ENCODE measurements around the gene NCOA5. TPM values are rescaled to one million over a fixed set of nuclear protein-coding genes. Genes with fewer than 3 reads are reported as not detected.
A peak's percentile ranks its signal among the peaks of the same experiment; 100 is the strongest.

Gene NCOA5
- total and polyA plus RNA-seq, 9 of the 15 experiments (the other 6 are each of a cell fraction or from before 2014, with no cell fraction given), result 3.9 to 22.8 (median 13.8) TPM

DNA sequence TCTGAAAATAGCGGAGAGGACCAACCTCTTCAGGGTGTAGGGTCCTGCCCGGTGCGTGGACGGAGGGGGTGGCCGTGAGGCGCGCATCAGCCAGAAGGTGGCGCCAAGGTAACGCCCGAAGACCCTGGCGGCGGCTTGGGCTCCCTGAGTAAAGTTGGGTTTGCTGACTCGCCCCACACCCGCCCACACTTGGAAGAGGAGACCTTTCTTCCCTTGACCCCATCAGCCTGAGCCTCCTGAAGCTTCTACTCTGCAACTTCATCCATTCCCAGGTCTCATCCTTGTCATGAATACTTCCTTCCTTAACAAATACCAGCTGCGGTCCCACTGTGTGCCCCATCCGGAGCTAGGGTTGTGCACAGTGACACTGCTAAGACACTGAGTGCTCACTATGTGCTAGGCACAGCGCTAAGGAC, 43.0 kb upstream of the NCOA5 start:
- Histone ChIP-seq H3K9me3 (replicated peaks; ENCODE audit: control insufficient read depth, insufficient read depth, low read depth, low read length) (no peaks in the 10 kb centered on the region), H3K27ac (ENCODE audit: extremely low read depth, low read depth, low read length) (no peak overlapping the region), H3K4me1 (replicated peaks in 1 of 2; ENCODE audit: control insufficient read depth in 2 of 2, insufficient read depth in 2 of 2, low read length in 2 of 2) (0 out of 5 replicates have a peak, but pooled peaks cover 0 to 7% of the 10 kb centered on the region in 2 experiments), H3K9ac (ENCODE audit: insufficient read depth in 1 of 2, low read depth in 2 of 2, low read length in 2 of 2) (no peak overlapping the region), H3K79me2 (ENCODE audit: control insufficient read depth, insufficient read depth, low read length) (no peaks in the 10 kb centered on the region), H3K27me3 (ENCODE audit: control insufficient read depth in 2 of 2, insufficient read depth in 2 of 2, low read length in 2 of 2) (peaks cover 3 to 43% of the 10 kb centered on the region in 2 experiments; a peak in 4 of 5 replicates), H3K36me3 (ENCODE audit: control insufficient read depth, insufficient read depth, low read length) (no peaks in the 10 kb centered on the region), H3K4me3 (no peak overlapping the region), H3K9me1 (ENCODE audit: control insufficient read depth, insufficient read depth, low read length) (no peaks in the 10 kb centered on the region), H2AFZ (ENCODE audit: low read depth, low read length) (no peak overlapping the region), H4K20me1 (replicated peaks; ENCODE audit: control insufficient read depth, insufficient read depth, low read length) (peaks cover 11% of the 10 kb centered on the region), H3K4me2 (ENCODE audit: insufficient read depth, low read length) (no peak overlapping the region)
- ATAC-seq, result peak; percentile 99
- POLR2A ChIA-PET, result interaction anchor here (1.2 kb wide), 1 partner anchor 280 kb away, joined by 3 read pairs; no protein-coding TSS in a partner anchor
- peak; percentile 76 to 87 (median 84) for DNase-seq (ENCODE audit: extremely low read depth in 1 of 4, low spot score in 3 of 4)
- FAIRE-seq, result peak; percentile 88
- WGBS (ENCODE audit: insufficient coverage, low coverage, missing lambda C conversion rate), result under 1% methylated on average over 17 of the region's 17 CpGs
- BruUV-seq (replicated peaks), result no TSS peak
- intact Hi-C loops (cut with micrococcal nuclease), result loop anchor here (1.0 to 5.0 kb wide), 5 partner anchors 42 to 279 kb away; partner anchors contain the start of gene CDH22
- in situ Hi-C loops (cut with MboI), result loop anchor here (25.0 kb wide), 1 partner anchor 180 kb away; the partner anchor contains the start of gene CDH22
- CTCF ChIA-PET (ENCODE audit: low intra/inter-chr PET ratio), result interaction anchor here (0.5 to 2.5 kb wide), 3 partner anchors 93 to 305 kb away, joined by 3 to 7 read pairs (median 5); no protein-coding TSS in a partner anchor
- TF ChIP-seq KDM2B (CRISPR knock-in tag; IDR thresholded peaks at IDR 0.05), result no peak
- TF ChIP-seq NCOA1 (IDR thresholded peaks at IDR 0.05; ENCODE audit: low read depth), result no peak
- no peak for TF ChIP-seq ZSCAN29 (IDR thresholded peaks at IDR 0.05)
- TF ChIP-seq, protein P1, sequence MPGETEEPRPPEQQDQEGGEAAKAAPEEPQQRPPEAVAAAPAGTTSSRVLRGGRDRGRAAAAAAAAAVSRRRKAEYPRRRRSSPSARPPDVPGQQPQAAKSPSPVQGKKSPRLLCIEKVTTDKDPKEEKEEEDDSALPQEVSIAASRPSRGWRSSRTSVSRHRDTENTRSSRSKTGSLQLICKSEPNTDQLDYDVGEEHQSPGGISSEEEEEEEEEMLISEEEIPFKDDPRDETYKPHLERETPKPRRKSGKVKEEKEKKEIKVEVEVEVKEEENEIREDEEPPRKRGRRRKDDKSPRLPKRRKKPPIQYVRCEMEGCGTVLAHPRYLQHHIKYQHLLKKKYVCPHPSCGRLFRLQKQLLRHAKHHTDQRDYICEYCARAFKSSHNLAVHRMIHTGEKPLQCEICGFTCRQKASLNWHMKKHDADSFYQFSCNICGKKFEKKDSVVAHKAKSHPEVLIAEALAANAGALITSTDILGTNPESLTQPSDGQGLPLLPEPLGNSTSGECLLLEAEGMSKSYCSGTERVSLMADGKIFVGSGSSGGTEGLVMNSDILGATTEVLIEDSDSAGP (CRISPR knock-in tag; IDR thresholded peaks at IDR 0.05), result no peak
- no peak for TF ChIP-seq ZNF384 (IDR thresholded peaks at IDR 0.05; ENCODE audit: low read depth, low read length)
- TF ChIP-seq JUN (IDR thresholded peaks at IDR 0.05; ENCODE audit: borderline replicate concordance, low read depth, low read length), result no peak
- TF ChIP-seq JUN (CRISPR knock-in tag; IDR thresholded peaks at IDR 0.05; ENCODE audit: borderline replicate concordance), result no peak
- TF ChIP-seq SRSF7 (optimal IDR thresholded peaks at IDR 0.05; ENCODE audit: low read depth, low read length), result no peak
- TF ChIP-seq, protein P2, sequence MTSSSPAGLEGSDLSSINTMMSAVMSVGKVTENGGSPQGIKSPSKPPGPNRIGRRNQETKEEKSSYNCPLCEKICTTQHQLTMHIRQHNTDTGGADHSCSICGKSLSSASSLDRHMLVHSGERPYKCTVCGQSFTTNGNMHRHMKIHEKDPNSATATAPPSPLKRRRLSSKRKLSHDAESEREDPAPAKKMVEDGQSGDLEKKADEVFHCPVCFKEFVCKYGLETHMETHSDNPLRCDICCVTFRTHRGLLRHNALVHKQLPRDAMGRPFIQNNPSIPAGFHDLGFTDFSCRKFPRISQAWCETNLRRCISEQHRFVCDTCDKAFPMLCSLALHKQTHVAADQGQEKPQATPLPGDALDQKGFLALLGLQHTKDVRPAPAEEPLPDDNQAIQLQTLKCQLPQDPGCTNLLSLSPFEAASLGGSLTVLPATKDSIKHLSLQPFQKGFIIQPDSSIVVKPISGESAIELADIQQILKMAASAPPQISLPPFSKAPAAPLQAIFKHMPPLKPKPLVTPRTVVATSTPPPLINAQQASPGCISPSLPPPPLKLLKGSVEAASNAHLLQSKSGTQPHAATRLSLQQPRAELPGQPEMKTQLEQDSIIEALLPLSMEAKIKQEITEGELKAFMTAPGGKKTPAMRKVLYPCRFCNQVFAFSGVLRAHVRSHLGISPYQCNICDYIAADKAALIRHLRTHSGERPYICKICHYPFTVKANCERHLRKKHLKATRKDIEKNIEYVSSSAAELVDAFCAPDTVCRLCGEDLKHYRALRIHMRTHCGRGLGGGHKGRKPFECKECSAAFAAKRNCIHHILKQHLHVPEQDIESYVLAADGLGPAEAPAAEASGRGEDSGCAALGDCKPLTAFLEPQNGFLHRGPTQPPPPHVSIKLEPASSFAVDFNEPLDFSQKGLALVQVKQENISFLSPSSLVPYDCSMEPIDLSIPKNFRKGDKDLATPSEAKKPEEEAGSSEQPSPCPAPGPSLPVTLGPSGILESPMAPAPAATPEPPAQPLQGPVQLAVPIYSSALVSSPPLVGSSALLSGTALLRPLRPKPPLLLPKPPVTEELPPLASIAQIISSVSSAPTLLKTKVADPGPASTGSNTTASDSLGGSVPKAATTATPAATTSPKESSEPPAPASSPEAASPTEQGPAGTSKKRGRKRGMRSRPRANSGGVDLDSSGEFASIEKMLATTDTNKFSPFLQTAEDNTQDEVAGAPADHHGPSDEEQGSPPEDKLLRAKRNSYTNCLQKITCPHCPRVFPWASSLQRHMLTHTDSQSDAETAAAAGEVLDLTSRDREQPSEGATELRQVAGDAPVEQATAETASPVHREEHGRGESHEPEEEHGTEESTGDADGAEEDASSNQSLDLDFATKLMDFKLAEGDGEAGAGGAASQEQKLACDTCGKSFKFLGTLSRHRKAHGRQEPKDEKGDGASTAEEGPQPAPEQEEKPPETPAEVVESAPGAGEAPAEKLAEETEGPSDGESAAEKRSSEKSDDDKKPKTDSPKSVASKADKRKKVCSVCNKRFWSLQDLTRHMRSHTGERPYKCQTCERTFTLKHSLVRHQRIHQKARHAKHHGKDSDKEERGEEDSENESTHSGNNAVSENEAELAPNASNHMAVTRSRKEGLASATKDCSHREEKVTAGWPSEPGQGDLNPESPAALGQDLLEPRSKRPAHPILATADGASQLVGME (CRISPR knock-in tag; IDR thresholded peaks at IDR 0.05), result no peak
- TF ChIP-seq JUND (IDR thresholded peaks at IDR 0.05; ENCODE audit: borderline replicate concordance, low read depth, low read length), result 0 out of 2 replicates have a peak, but pooled peaks have one; percentile 17
- no peak for TF ChIP-seq JUND (tag; IDR thresholded peaks at IDR 0.05; ENCODE audit: borderline replicate concordance, low read depth, low read length)
- no peak for TF ChIP-seq SAP30 (IDR thresholded peaks at IDR 0.05; ENCODE audit: borderline replicate concordance, insufficient read depth, low read depth, low read length, poor library complexity, severe bottlenecking)
- TF ChIP-seq ILF3 (IDR thresholded peaks at IDR 0.05; ENCODE audit: borderline replicate concordance), result no peak
- TF ChIP-seq, protein P3, sequence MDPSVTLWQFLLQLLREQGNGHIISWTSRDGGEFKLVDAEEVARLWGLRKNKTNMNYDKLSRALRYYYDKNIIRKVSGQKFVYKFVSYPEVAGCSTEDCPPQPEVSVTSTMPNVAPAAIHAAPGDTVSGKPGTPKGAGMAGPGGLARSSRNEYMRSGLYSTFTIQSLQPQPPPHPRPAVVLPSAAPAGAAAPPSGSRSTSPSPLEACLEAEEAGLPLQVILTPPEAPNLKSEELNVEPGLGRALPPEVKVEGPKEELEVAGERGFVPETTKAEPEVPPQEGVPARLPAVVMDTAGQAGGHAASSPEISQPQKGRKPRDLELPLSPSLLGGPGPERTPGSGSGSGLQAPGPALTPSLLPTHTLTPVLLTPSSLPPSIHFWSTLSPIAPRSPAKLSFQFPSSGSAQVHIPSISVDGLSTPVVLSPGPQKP (CRISPR knock-in tag; IDR thresholded peaks at IDR 0.05), result no peak
- TF ChIP-seq TARDBP (IDR thresholded peaks at IDR 0.05), result no peak
